Immature natural killer cell (primary cell): ENCODE results near the gene THBS2. TPM values are rescaled to one million over a fixed set of nuclear protein-coding genes. Genes with fewer than 3 reads are reported as not detected.

Experiments
- DNase-seq, 3 donors: peaks; one replicate each; pipeline ENCODE4 v3.0.0; 2022; ENCODE audit warnings: mixed read lengths in 1 of 3
- H3K27ac Mint-ChIP-seq, 6 donors: one replicate each; pipeline ENCODE4 v1.8.0; 2020; ENCODE audit warnings: mixed read lengths in 6 of 6, mild to moderate bottlenecking in 5 of 6, inconsistent platforms in 4 of 6, moderate library complexity in 3 of 6
- H3K27me3 Mint-ChIP-seq, 3 donors: one replicate each; pipeline ENCODE4 v1.8.0; 2020 to 2021; ENCODE audit warnings: low read depth in 3 of 3, mild to moderate bottlenecking in 3 of 3, mixed read lengths in 3 of 3, moderate library complexity in 3 of 3, inconsistent platforms in 1 of 3
- H3K36me3 Mint-ChIP-seq, 3 donors: one replicate each; pipeline ENCODE4 v1.8.0; 2020; ENCODE audit warnings: mixed read lengths in 3 of 3, inconsistent platforms in 2 of 3, mild to moderate bottlenecking in 2 of 3
- H3K4me1 Mint-ChIP-seq, 2 donors: one replicate each; pipeline ENCODE4 v1.8.0; 2020; ENCODE audit warnings: inconsistent platforms in 2 of 2, mild to moderate bottlenecking in 2 of 2, mixed read lengths in 2 of 2, moderate library complexity in 1 of 2
- H3K4me3 Mint-ChIP-seq, 5 donors: one replicate each; pipeline ENCODE4 v1.8.0; 2020; ENCODE audit warnings: mild to moderate bottlenecking in 5 of 5, mixed read lengths in 5 of 5, inconsistent platforms in 3 of 5, moderate library complexity in 3 of 5
- H3K9me3 Mint-ChIP-seq, 6 donors: one replicate each; pipeline ENCODE4 v1.8.0; 2020; ENCODE audit warnings: mild to moderate bottlenecking in 6 of 6, mixed read lengths in 6 of 6, inconsistent platforms in 4 of 6, moderate library complexity in 3 of 6
- polyA plus RNA-seq, 3 donors: library from polyadenylated mRNA; unstranded; fragments of 300-500 nt; fragmentation: Illumina TruSeq; gene quantifications; one replicate each; pipeline ENCODE4 v1.2.3, GENCODE V29; 2021

The THBS2 gene
- polyA plus RNA-seq, 3 donors from 2014 or later, result 0.06 to 0.11 TPM; not detected in 1

GRCh38 chr6:169169941-169170582, 83.6 kb downstream of the THBS2 start:
- Mint-ChIP-seq H3K4me1 (no peaks in the 10 kb centered on the region), H3K9me3 (no peaks in the 10 kb centered on the region), H3K27me3 (peaks cover 0 to 10% (median 4%) of the 10 kb centered on the region in 3 donors), H3K4me3 (no peak overlapping the region), H3K36me3 (no peaks in the 10 kb centered on the region), H3K27ac (no peak overlapping the region)
- no peak for DNase-seq

DNA sequence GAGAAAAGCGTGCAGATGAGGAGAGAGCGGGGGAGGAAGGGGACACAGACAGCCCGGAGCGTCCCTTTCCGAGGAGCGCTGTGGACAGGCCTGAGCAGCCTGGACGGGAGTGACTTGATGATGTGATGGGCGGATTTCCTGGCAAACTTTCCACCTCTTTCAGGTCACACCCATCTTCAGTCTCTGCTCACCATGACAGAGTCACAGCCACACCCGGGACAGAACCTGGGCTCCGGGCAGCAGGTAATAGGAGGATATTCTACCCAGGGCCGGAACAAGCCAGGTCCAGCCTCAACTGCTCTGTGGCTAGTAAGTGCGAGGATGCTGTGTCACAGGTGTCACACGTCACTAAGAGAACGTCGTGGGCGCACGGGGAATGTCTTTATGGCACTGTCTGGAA, 84.3 kb downstream of the THBS2 start:
- H3K27me3 Mint-ChIP-seq, result peaks cover 0 to 10% (median 4%) of the 10 kb centered on the region in 3 donors
- H3K4me1 Mint-ChIP-seq, result no peaks in the 10 kb centered on the region
- DNase-seq, result no peak
- no peak overlapping the region for H3K4me3 Mint-ChIP-seq
- no peaks in the 10 kb centered on the region for H3K9me3 Mint-ChIP-seq
- no peak overlapping the region for H3K27ac Mint-ChIP-seq
- no peaks in the 10 kb centered on the region for H3K36me3 Mint-ChIP-seq

GRCh38 chr6:169168706-169169105, 84.9 kb downstream of the THBS2 start:
- no peaks in the 10 kb centered on the region for H3K4me1 Mint-ChIP-seq
- no peaks in the 10 kb centered on the region for H3K9me3 Mint-ChIP-seq

DNA sequence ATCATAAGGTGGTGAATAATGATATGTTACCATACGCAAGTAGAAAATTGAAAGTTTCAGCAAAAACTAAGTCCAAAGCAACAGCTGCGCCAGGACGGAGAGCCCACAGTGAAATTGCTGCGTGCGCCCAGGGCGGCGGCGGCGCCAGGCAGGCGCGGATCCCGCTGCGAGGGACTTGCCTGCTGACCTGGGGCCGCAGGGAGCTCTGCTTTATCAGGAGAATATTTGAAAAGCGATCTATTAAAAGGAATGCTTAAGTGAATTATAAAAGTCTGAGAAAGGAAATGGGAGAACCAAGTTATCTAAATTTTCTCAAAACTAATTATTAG, 85.4 kb downstream of the THBS2 start:
- no peaks in the 10 kb centered on the region for H3K9me3 Mint-ChIP-seq
- no peaks in the 10 kb centered on the region for H3K36me3 Mint-ChIP-seq
- peaks cover 0 to 10% (median 4%) of the 10 kb centered on the region in 3 donors for H3K27me3 Mint-ChIP-seq
- no peak overlapping the region for H3K4me3 Mint-ChIP-seq
- no peak overlapping the region for H3K27ac Mint-ChIP-seq
- H3K4me1 Mint-ChIP-seq, result no peaks in the 10 kb centered on the region
- DNase-seq, result no peak

More at GRCh38 chr6:169168706-169169105, 84.9 kb downstream of the THBS2 start:
- DNase-seq, result no peak
- H3K4me3 Mint-ChIP-seq, result no peak overlapping the region
- H3K27ac Mint-ChIP-seq, result no peak overlapping the region
- peaks cover 0 to 10% (median 4%) of the 10 kb centered on the region in 3 donors for H3K27me3 Mint-ChIP-seq
- no peaks in the 10 kb centered on the region for H3K36me3 Mint-ChIP-seq

DNA sequence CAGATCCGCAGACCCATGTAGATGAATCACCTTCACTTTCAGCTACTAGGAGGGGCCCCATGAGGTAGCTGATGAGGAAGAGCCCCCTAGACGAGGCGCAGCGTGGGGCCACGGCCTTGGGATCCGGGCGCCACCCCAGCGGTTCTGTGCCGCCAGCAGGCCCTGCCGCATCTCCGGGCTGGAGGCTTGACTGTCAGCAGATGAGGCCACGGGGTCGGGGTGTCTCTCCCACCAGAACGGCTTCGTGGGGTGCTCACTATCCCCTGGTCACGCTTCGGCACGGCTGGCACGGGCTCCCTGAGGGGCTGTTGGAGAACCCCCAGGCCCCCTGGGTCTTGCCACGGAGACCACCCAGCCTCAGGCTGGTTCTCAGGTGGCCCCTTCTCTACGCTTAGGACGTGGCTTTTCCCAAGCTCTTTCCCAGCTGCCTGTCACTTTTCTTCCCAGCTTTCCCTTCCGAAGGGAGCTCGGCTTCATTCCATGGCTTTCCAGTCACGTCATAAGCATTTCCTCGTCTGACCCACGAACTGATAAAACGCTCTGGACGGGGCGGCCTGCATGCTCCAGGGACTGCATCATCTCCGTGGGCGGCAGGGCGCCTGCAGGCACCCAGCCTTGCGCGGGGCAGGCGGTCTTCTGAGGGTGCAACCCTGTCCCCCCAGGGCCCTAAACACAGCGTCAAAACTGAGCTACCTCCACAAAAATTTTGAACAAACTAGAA, 85.9 kb downstream of the THBS2 start:
- no peak overlapping the region for H3K4me3 Mint-ChIP-seq
- H3K27me3 Mint-ChIP-seq, result peaks cover 0 to 10% (median 4%) of the 10 kb centered on the region in 3 donors

GRCh38 chr6:169166896-169167580, 86.6 kb downstream of the THBS2 start:
- no peak overlapping the region for H3K4me3 Mint-ChIP-seq
- no peak for DNase-seq
- no peak overlapping the region for H3K27ac Mint-ChIP-seq
- H3K4me1 Mint-ChIP-seq, result no peaks in the 10 kb centered on the region
- H3K27me3 Mint-ChIP-seq, result peaks cover 0 to 10% (median 1%) of the 10 kb centered on the region in 3 donors
- no peaks in the 10 kb centered on the region for H3K9me3 Mint-ChIP-seq
- no peaks in the 10 kb centered on the region for H3K36me3 Mint-ChIP-seq

More for the DNA sequence above, 85.9 kb downstream of the THBS2 start:
- Mint-ChIP-seq H3K27ac (no peak overlapping the region), H3K36me3 (no peaks in the 10 kb centered on the region), H3K9me3 (no peaks in the 10 kb centered on the region), H3K4me1 (no peaks in the 10 kb centered on the region)
- DNase-seq, result no peak
